HCT116 (cell line): ENCODE results near the gene COQ2.
"Not testable (repeated sequence)": the region's sequence is repeated elsewhere in the genome, so short reads cannot be mapped to it uniquely, and the experiment has no call there.

Experiments
- EZH2phosphoT487 ChIP-seq: fragments of 200-600 bp; IDR thresholded peaks from 2 replicates; pipeline ENCODE4 v1.6.1; 2018; ENCODE audit warnings: antibody characterized with exemption, borderline replicate concordance
- FOSL1 ChIP-seq: IDR thresholded peaks from 2 replicates; pipeline ENCODE4 v1.6.1; 2012; ENCODE audit warnings: low read depth
- POLR2A ChIP-seq: IDR thresholded peaks from 2 replicates; pipeline ENCODE4 v1.7.0; 2011; ENCODE audit warnings: borderline replicate concordance; ENCODE audit not compliant: insufficient read depth, insufficient read length; ENCODE audit errors: extremely low read depth
- POLR2AphosphoS5 ChIP-seq: IDR thresholded peaks from 2 replicates; pipeline ENCODE4 v1.6.1; 2011; ENCODE audit warnings: mild to moderate bottlenecking, low read depth, low read length, moderate library complexity
- RAD21 ChIP-seq: IDR thresholded peaks from 2 replicates; pipeline ENCODE4 v1.6.1; 2012; ENCODE audit warnings: low read depth, mild to moderate bottlenecking
- SRF ChIP-seq: IDR thresholded peaks from 2 replicates; pipeline ENCODE4 v1.6.1; 2012; ENCODE audit warnings: low read depth
- YY1 ChIP-seq: IDR thresholded peaks from 2 replicates; pipeline ENCODE4 v1.6.1; 2011; ENCODE audit warnings: low read length, low read depth, moderate library complexity, mild to moderate bottlenecking; ENCODE audit not compliant: insufficient replicate concordance; ENCODE audit errors: extremely low read depth
- TF ChIP-seq, protein P1 (sequence below): IDR thresholded peaks from 2 replicates; pipeline ENCODE4 v1.6.1; 2012; ENCODE audit warnings: low read depth
- TF ChIP-seq, protein P2 (sequence below), 3 experiments: fragments of 200-600 bp in 1 of 3; sonication (generic) in 1 of 3; IDR thresholded peaks in 2 of 3; conservative IDR thresholded peaks in 1 of 3; 2 replicates each; pipeline ENCODE4 v1.5.1; 2012 to 2017; ENCODE audit warnings: low read depth in 2 of 3, low read length in 2 of 3, antibody characterized with exemption in 1 of 3, borderline replicate concordance in 1 of 3, control low read depth in 1 of 3, mild to moderate bottlenecking in 1 of 3, mixed read lengths in 1 of 3, mixed run types in 1 of 3, moderate library complexity in 1 of 3; ENCODE audit not compliant: insufficient read depth in 1 of 3

DNA sequence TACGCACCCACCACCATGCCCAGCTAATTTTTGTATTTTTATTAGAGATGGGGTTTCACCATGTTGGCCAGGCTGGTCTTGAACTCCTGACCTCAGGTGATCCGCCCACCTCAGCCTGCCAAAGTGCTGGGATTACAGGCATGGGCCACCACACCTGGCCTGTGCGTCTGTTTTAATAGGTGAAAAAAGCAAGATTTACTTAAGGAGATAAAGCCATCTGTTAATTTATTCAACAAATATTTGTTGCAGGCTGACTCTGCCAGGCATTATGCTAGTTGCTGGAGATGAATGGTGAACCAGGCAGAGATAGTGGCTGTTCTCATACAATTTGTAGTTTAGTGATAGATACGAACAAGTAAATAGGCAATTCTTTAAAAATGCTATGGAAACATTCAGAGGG lies 40.7 kb upstream of the COQ2 start:
- TF ChIP-seq, protein P1, sequence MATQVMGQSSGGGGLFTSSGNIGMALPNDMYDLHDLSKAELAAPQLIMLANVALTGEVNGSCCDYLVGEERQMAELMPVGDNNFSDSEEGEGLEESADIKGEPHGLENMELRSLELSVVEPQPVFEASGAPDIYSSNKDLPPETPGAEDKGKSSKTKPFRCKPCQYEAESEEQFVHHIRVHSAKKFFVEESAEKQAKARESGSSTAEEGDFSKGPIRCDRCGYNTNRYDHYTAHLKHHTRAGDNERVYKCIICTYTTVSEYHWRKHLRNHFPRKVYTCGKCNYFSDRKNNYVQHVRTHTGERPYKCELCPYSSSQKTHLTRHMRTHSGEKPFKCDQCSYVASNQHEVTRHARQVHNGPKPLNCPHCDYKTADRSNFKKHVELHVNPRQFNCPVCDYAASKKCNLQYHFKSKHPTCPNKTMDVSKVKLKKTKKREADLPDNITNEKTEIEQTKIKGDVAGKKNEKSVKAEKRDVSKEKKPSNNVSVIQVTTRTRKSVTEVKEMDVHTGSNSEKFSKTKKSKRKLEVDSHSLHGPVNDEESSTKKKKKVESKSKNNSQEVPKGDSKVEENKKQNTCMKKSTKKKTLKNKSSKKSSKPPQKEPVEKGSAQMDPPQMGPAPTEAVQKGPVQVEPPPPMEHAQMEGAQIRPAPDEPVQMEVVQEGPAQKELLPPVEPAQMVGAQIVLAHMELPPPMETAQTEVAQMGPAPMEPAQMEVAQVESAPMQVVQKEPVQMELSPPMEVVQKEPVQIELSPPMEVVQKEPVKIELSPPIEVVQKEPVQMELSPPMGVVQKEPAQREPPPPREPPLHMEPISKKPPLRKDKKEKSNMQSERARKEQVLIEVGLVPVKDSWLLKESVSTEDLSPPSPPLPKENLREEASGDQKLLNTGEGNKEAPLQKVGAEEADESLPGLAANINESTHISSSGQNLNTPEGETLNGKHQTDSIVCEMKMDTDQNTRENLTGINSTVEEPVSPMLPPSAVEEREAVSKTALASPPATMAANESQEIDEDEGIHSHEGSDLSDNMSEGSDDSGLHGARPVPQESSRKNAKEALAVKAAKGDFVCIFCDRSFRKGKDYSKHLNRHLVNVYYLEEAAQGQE: not testable (repeated sequence)
- TF ChIP-seq, protein P2, sequence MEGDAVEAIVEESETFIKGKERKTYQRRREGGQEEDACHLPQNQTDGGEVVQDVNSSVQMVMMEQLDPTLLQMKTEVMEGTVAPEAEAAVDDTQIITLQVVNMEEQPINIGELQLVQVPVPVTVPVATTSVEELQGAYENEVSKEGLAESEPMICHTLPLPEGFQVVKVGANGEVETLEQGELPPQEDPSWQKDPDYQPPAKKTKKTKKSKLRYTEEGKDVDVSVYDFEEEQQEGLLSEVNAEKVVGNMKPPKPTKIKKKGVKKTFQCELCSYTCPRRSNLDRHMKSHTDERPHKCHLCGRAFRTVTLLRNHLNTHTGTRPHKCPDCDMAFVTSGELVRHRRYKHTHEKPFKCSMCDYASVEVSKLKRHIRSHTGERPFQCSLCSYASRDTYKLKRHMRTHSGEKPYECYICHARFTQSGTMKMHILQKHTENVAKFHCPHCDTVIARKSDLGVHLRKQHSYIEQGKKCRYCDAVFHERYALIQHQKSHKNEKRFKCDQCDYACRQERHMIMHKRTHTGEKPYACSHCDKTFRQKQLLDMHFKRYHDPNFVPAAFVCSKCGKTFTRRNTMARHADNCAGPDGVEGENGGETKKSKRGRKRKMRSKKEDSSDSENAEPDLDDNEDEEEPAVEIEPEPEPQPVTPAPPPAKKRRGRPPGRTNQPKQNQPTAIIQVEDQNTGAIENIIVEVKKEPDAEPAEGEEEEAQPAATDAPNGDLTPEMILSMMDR (IDR thresholded peaks at IDR 0.05 in 2 of 3, conservative IDR thresholded peaks at IDR 0.05 in 1 of 3; ENCODE audit: borderline replicate concordance in 1 of 3, insufficient read depth in 1 of 3, low read depth in 2 of 3, low read length in 2 of 3): not testable (repeated sequence)
- TF ChIP-seq POLR2A, RAD21, SRF, FOSL1, YY1, POLR2AphosphoS5, EZH2phosphoT487: not testable (repeated sequence)
